HepG2 (cell line): ENCODE data around the gene EPN3. TPM values are rescaled to one million over a fixed set of nuclear protein-coding genes. Genes with fewer than 3 reads are reported as not detected.

Source experiments
- FOXJ3 ChIP-seq: sonication (generic); formaldehyde crosslinking; IDR thresholded peaks from 2 replicates; pipeline ENCODE4 v1.4.0; 2020; ENCODE audit warnings: missing genetic modification reagents, mild to moderate bottlenecking, borderline replicate concordance
- HNRNPUL1 ChIP-seq: fragments of 200-400 bp; formaldehyde crosslinking; IDR thresholded peaks from 2 replicates; pipeline ENCODE4 v1.6.1; 2017; ENCODE audit warnings: low read depth, mild to moderate bottlenecking, low read length, moderate library complexity
- KDM5A ChIP-seq: fragments of 200-600 bp; sonication (generic); IDR thresholded peaks from 2 replicates; pipeline ENCODE4 v1.7.0; 2018; ENCODE audit warnings: antibody characterized with exemption, mild to moderate bottlenecking, low read length, borderline replicate concordance
- KDM5B ChIP-seq: sonication (generic); formaldehyde crosslinking; IDR thresholded peaks from 2 replicates; pipeline ENCODE4 v1.4.0; 2020; ENCODE audit warnings: missing genetic modification reagents, mild to moderate bottlenecking, borderline replicate concordance
- MED13 ChIP-seq: sonication (generic); formaldehyde crosslinking; IDR thresholded peaks from 2 replicates; pipeline ENCODE4 v1.5.0; 2020; ENCODE audit warnings: missing genetic modification reagents
- RNF219 ChIP-seq: sonication (generic); formaldehyde crosslinking; IDR thresholded peaks from 2 replicates; pipeline ENCODE4 v1.5.0; 2020; ENCODE audit warnings: mild to moderate bottlenecking, missing genetic modification reagents
- SMARCC2 ChIP-seq: fragments of 450-650 bp; IDR thresholded peaks from 2 replicates; pipeline ENCODE4 v1.6.1; 2017; ENCODE audit warnings: antibody characterized with exemption, mild to moderate bottlenecking
- STAT6 ChIP-seq: sonication (generic); formaldehyde crosslinking; IDR thresholded peaks from 2 replicates; pipeline ENCODE4 v1.4.0; 2020; ENCODE audit warnings: missing genetic modification reagents, mild to moderate bottlenecking, borderline replicate concordance
- TCF7L2 ChIP-seq: IDR thresholded peaks from 2 replicates; pipeline ENCODE4 v1.6.1; 2011; ENCODE audit warnings: mild to moderate bottlenecking, low read depth, low read length, moderate library complexity
- TMF1 ChIP-seq: sonication (generic); formaldehyde crosslinking; IDR thresholded peaks from 2 replicates; pipeline ENCODE4 v1.8.1; 2022; ENCODE audit warnings: low read depth, missing genetic modification reagents
- TP53 ChIP-seq: sonication (generic); formaldehyde crosslinking; conservative IDR thresholded peaks from 2 replicates; pipeline ENCODE4 v1.4.0; 2020; ENCODE audit warnings: missing genetic modification reagents
- TSC22D2 ChIP-seq: sonication (generic); formaldehyde crosslinking; IDR thresholded peaks from 2 replicates; pipeline ENCODE4 v1.5.1; 2020; ENCODE audit warnings: missing genetic modification reagents, mild to moderate bottlenecking, borderline replicate concordance
- ZBTB39 ChIP-seq: sonication (generic); formaldehyde crosslinking; IDR thresholded peaks from 2 replicates; pipeline ENCODE4 v1.5.0; 2020; ENCODE audit warnings: missing genetic modification reagents
- ZFAT ChIP-seq: sonication (generic); formaldehyde crosslinking; conservative IDR thresholded peaks from 2 replicates; pipeline ENCODE4 v1.8.1; 2023; ENCODE audit warnings: missing genetic modification reagents, inconsistent platforms
- ZFP37 ChIP-seq: sonication (generic); formaldehyde crosslinking; IDR thresholded peaks from 2 replicates; pipeline ENCODE4 v1.4.0; 2020; ENCODE audit warnings: missing genetic modification reagents, borderline replicate concordance
- ZGPAT ChIP-seq: IDR thresholded peaks from 2 replicates; pipeline ENCODE4 v1.6.1; 2016; ENCODE audit warnings: mild to moderate bottlenecking
- ZNF337 ChIP-seq: sonication (generic); formaldehyde crosslinking; IDR thresholded peaks from 2 replicates; pipeline ENCODE4 v1.5.1; 2020; ENCODE audit warnings: missing genetic modification reagents, low read depth, mild to moderate bottlenecking, borderline replicate concordance
- ZNF33B ChIP-seq: sonication (generic); formaldehyde crosslinking; IDR thresholded peaks from 2 replicates; pipeline ENCODE4 v1.5.1; 2020; ENCODE audit warnings: mild to moderate bottlenecking, missing genetic modification reagents
- ZNF557 ChIP-seq: sonication (generic); formaldehyde crosslinking; IDR thresholded peaks from 2 replicates; pipeline ENCODE4 v1.4.0; 2020; ENCODE audit warnings: missing genetic modification reagents
- ZNF576 ChIP-seq: sonication (generic); formaldehyde crosslinking; IDR thresholded peaks from 2 replicates; pipeline ENCODE4 v1.4.0; 2020; ENCODE audit warnings: mild to moderate bottlenecking, missing genetic modification reagents
- ZNF749 ChIP-seq: sonication (generic); formaldehyde crosslinking; IDR thresholded peaks from 2 replicates; pipeline ENCODE4 v1.8.0; 2022; ENCODE audit warnings: mild to moderate bottlenecking, missing genetic modification reagents, moderate library complexity, borderline replicate concordance
- ZNF790 ChIP-seq: sonication (generic); formaldehyde crosslinking; IDR thresholded peaks from 2 replicates; pipeline ENCODE4 v1.8.0; 2022; ENCODE audit warnings: missing genetic modification reagents, mild to moderate bottlenecking, borderline replicate concordance
- polyA plus RNA-seq, 8 experiments: library from polyadenylated mRNA; depleted of rRNA in 3 of 8; stranded (reverse) in 7 of 8; unstranded in 1 of 8; fragments of >200 nt; fragmentation: Illumina TruSeq in 4 of 8; extraction: Trizol in 4 of 8; gene quantifications; 2 replicates each; pipeline versions ENCODE4 v1.2.1 to v1.2.3, GENCODE V29; 2011 to 2016; ENCODE audit warnings: low read depth in 4 of 8, missing spikeins in 1 of 8, mixed read lengths in 1 of 8; ENCODE audit not compliant: insufficient read depth in 1 of 8
- total RNA-seq, 5 experiments: library from RNA; depleted of rRNA; stranded (reverse); fragments of >200 nt; fragmentation: Illumina TruSeq; extraction: Trizol; gene quantifications; 2 replicates each; pipeline ENCODE4 v1.2.3, GENCODE V29; 2016; ENCODE audit warnings: low read depth in 1 of 5

Gene EPN3
- total and polyA plus RNA-seq, 2 of the 13 experiments (the other 11 are each of a cell fraction or from before 2014, with no cell fraction given) = 0.11 to 0.95 TPM

GRCh38 chr17:50560185-50560824, 27.8 kb downstream of the EPN3 start, which contains the start of gene CACNA1G (continued):
- no peak for TF ChIP-seq TSC22D2 (CRISPR knock-in tag)
- no peak for TF ChIP-seq ZNF557 (CRISPR knock-in tag)
- no peak for TF ChIP-seq ZBTB39
- no peak for TF ChIP-seq TCF7L2
- no peak for TF ChIP-seq ZGPAT (CRISPR knock-in tag)
- TF ChIP-seq MED13 (CRISPR knock-in tag) = no peak
- no peak for TF ChIP-seq RNF219 (CRISPR knock-in tag)
- no peak for TF ChIP-seq ZNF749 (CRISPR knock-in tag)
- TF ChIP-seq ZFP37 = no peak
- no peak for TF ChIP-seq KDM5A
- no peak for TF ChIP-seq SMARCC2
- no peak for TF ChIP-seq ZNF33B
- TF ChIP-seq ZFAT (CRISPR knock-in tag) = no peak
- no peak for TF ChIP-seq ZNF337 (CRISPR knock-in tag)
- TF ChIP-seq STAT6 = no peak
- TF ChIP-seq KDM5B (CRISPR knock-in tag) = 0 out of 2 replicates have a peak, but pooled peaks have one; percentile 8
- no peak for TF ChIP-seq ZNF790 (CRISPR knock-in tag)
- no peak for TF ChIP-seq TP53 (CRISPR knock-in tag)
- TF ChIP-seq ZNF576 = no peak
- TF ChIP-seq TMF1 (CRISPR knock-in tag) = no peak
- TF ChIP-seq HNRNPUL1 = no peak
- TF ChIP-seq FOXJ3 (CRISPR knock-in tag) = no peak
